Endothelial cell of umbilical vein (primary cell): ENCODE data around the gene MMS22L. TPM values are rescaled to one million over a fixed set of nuclear protein-coding genes. Genes with fewer than 3 reads are reported as not detected.

Source experiments
- BruUV-seq: library from RNA; stranded (reverse); fragments of 400-500 nt; replicated peaks from 2 replicates; lab custom pipeline; 2021; lab: Mats Ljungman, UMichigan
- CTCF ChIA-PET: fragments of 300-600, 350-600 bp; sonication (Branson Sonifier 250); formaldehyde crosslinking; loops from one replicate; lab custom pipeline; 2021; ENCODE audit warnings: antibody characterized with exemption, inconsistent platforms; lab: Charles Lee
- POLR2A ChIA-PET: fragments of 300-600, 350-600 bp; sonication (Branson Sonifier 250); formaldehyde crosslinking; loops from one replicate; lab custom pipeline; 2021; ENCODE audit warnings: antibody characterized with exemption, inconsistent platforms; lab: Charles Lee
- DNase-seq: peaks from one replicate; pipeline ENCODE4 v3.0.0-alpha.2; 2011; ENCODE audit warnings: low read depth, low spot score
- FAIRE-seq: peaks from 2 replicates; lab custom pipeline; 2011; peaks lifted over from hg19 to GRCh38; lab: Jason Lieb, UNC
- H2AFZ ChIP-seq: 2 replicates; pipeline ENCODE4 v1.6.0; 2012; ENCODE audit warnings: low read depth, low read length, control low read depth, inconsistent platforms
- H3K27ac ChIP-seq: 2 replicates; pipeline ENCODE4 v1.5.1; 2011; ENCODE audit warnings: low read depth, mild to moderate bottlenecking, control low read depth, low read length, moderate library complexity; ENCODE audit not compliant: insufficient read depth
- H3K27me3 ChIP-seq, 2 experiments: 2 replicates each; pipeline versions ENCODE4 v1.6.0 to v1.6.1; 2011; ENCODE audit warnings: low read length in 2 of 2, mixed read lengths in 1 of 2; ENCODE audit not compliant: control insufficient read depth in 2 of 2, insufficient read depth in 2 of 2
- H3K36me3 ChIP-seq, 2 experiments: 2 replicates in 1 of 2; 3 replicates in 1 of 2; pipeline ENCODE4 v1.5.1; 2011; ENCODE audit warnings: low read length in 2 of 2, mild to moderate bottlenecking in 1 of 2, moderate library complexity in 1 of 2; ENCODE audit not compliant: control insufficient read depth in 2 of 2, insufficient read depth in 2 of 2; ENCODE audit errors: extremely low read depth in 1 of 2
- H3K4me1 ChIP-seq: 3 replicates; pipeline ENCODE4 v1.5.1; 2011; ENCODE audit warnings: mild to moderate bottlenecking, low read length; ENCODE audit not compliant: control insufficient read depth, insufficient read depth; ENCODE audit errors: extremely low read depth
- H3K4me2 ChIP-seq: 2 replicates; pipeline ENCODE4 v1.6.1; 2011; ENCODE audit warnings: low read length, control low read depth, mixed read lengths; ENCODE audit not compliant: insufficient read depth
- H3K4me3 ChIP-seq, 3 experiments: fragments of 200-600 bp in 1 of 3; sonication (generic), shearing (Covaris generic) in 1 of 3; replicated peaks in 1 of 3; 2 replicates each; pipeline ENCODE4 v1.5.1; 2011 to 2016; ENCODE audit warnings: control low read depth in 3 of 3, low read length in 3 of 3, mild to moderate bottlenecking in 2 of 3, inconsistent platforms in 1 of 3, low read depth in 1 of 3, moderate library complexity in 1 of 3; ENCODE audit not compliant: insufficient read depth in 1 of 3
- H3K79me2 ChIP-seq: 2 replicates; pipeline ENCODE4 v1.6.0; 2012; ENCODE audit warnings: low read length, inconsistent platforms; ENCODE audit not compliant: control insufficient read depth, insufficient read depth
- H3K9ac ChIP-seq: replicated peaks from 2 replicates; pipeline ENCODE3; 2011; ENCODE audit warnings: low read length, control low read depth; ENCODE audit not compliant: insufficient read depth; ENCODE audit errors: extremely low read depth
- H3K9me1 ChIP-seq: replicated peaks from 3 replicates; pipeline ENCODE4 v1.6.0; 2011; ENCODE audit warnings: mild to moderate bottlenecking, low read length; ENCODE audit not compliant: control insufficient read depth, insufficient read depth; ENCODE audit errors: extremely low read depth
- H3K9me3 ChIP-seq: replicated peaks from 2 replicates; pipeline ENCODE4 v1.5.1; 2012; ENCODE audit warnings: low read length, inconsistent platforms; ENCODE audit not compliant: control insufficient read depth, insufficient read depth
- H4K20me1 ChIP-seq: replicated peaks from 2 replicates; pipeline ENCODE3; 2011; ENCODE audit warnings: mild to moderate bottlenecking, low read length; ENCODE audit not compliant: control insufficient read depth, insufficient read depth; ENCODE audit errors: extremely low read depth
- CTCF ChIP-seq, 2 donors: IDR thresholded peaks; 1 replicate in 1 of 2; 2 replicates in 1 of 2; pipeline ENCODE4 v1.5.1; 2011; ENCODE audit warnings: low read length in 2 of 2, mild to moderate bottlenecking in 2 of 2, moderate library complexity in 2 of 2, control low read depth in 1 of 2, inconsistent platforms in 1 of 2, low read depth in 1 of 2; ENCODE audit not compliant: insufficient read depth in 1 of 2; ENCODE audit errors: extremely low read depth in 1 of 2
- EZH2 ChIP-seq: IDR thresholded peaks from 2 replicates; pipeline ENCODE4 v1.6.1; 2012; ENCODE audit warnings: borderline replicate concordance, low read depth, mild to moderate bottlenecking, moderate library complexity, low read length, inconsistent platforms; ENCODE audit not compliant: severe bottlenecking
- FOS ChIP-seq: IDR thresholded peaks from 2 replicates; pipeline ENCODE4 v1.6.1; 2011; ENCODE audit warnings: mild to moderate bottlenecking, low read length, moderate library complexity, borderline replicate concordance; ENCODE audit not compliant: insufficient read depth
- GATA2 ChIP-seq: IDR thresholded peaks from 2 replicates; pipeline ENCODE4 v1.7.0; 2011; ENCODE audit warnings: low read depth, mild to moderate bottlenecking, moderate library complexity, mixed read lengths, low read length; ENCODE audit not compliant: insufficient read length, insufficient read depth
- JUN ChIP-seq: IDR thresholded peaks from 2 replicates; pipeline ENCODE4 v1.6.1; 2011; ENCODE audit warnings: borderline replicate concordance, low read depth; ENCODE audit not compliant: insufficient read length, insufficient read depth
- MAX ChIP-seq: IDR thresholded peaks from 2 replicates; pipeline ENCODE4 v1.6.1; 2011; ENCODE audit not compliant: insufficient read depth, insufficient read length
- MYC ChIP-seq: IDR thresholded peaks from one replicate; pipeline ENCODE4 v1.6.1; 2011; ENCODE audit warnings: mild to moderate bottlenecking, low read depth, low read length
- POLR2A ChIP-seq: IDR thresholded peaks from 2 replicates; pipeline ENCODE4 v1.6.1; 2012; ENCODE audit warnings: low read depth, mild to moderate bottlenecking, control low read depth, low read length
- POLR2AphosphoS5 ChIP-seq: IDR thresholded peaks from 2 replicates; pipeline ENCODE4 v1.6.1; 2012; ENCODE audit warnings: low read depth, mild to moderate bottlenecking, control low read depth, low read length, moderate library complexity; ENCODE audit not compliant: insufficient read depth
- dilution Hi-C: fragments of 300-500 bp; cut with MboI; formaldehyde crosslinking; loops from one replicate; pipeline ENCODE4 v1.15.0; 2019; ENCODE audit warnings: low sequenced_read_pairs; ENCODE audit not compliant: extremely low pct_ligation_motif_present
- intact Hi-C: fragments of 100-400 bp; cut with micrococcal nuclease; formaldehyde crosslinking; loops from one replicate; pipeline ENCODE4 v1.10.0; 2022
- polyA plus RNA-seq, 4 experiments: library from polyadenylated mRNA; depleted of rRNA in 3 of 4; stranded (reverse) in 3 of 4; unstranded in 1 of 4; fragments of >200 nt; gene quantifications; 2 replicates each; pipeline versions ENCODE4 v1.2.1 to v1.2.3, GENCODE V29; 2011 to 2012; ENCODE audit warnings: missing spikeins in 1 of 4
- total RNA-seq: library from RNA; stranded (reverse); gene quantifications from 2 replicates; pipeline ENCODE4 v1.2.3, GENCODE V29; 2021

The MMS22L gene
- total and polyA plus RNA-seq, 2 donors (not counting 3 experiments of a cell fraction or from before 2014, with no cell fraction given) = 5.5 to 19.3 TPM

GRCh38 chr6:97189767-97190166, 93.2 kb downstream of the MMS22L start:
- Histone ChIP-seq H3K4me1 (peaks cover 29% of the 10 kb centered on the region), H3K4me3 (peak overlapping the region in 1 of 3 experiments; percentile 43), H3K27me3 (no peaks in the 10 kb centered on the region), H3K27ac (peak overlapping the region; percentile 89), H3K36me3 (no peaks in the 10 kb centered on the region), H3K9ac (peak overlapping the region; percentile 74), H3K9me3 (no peaks in the 10 kb centered on the region), H3K4me2 (peak overlapping the region; percentile 90), H4K20me1 (no peaks in the 10 kb centered on the region), H3K79me2 (no peaks in the 10 kb centered on the region), H3K9me1 (no peaks in the 10 kb centered on the region), H2AFZ (no peak overlapping the region)
- POLR2A ChIA-PET = interaction anchor here (0.6 to 1.4 kb wide), 3 partner anchors 11 to 93 kb away, joined by 3 to 13 read pairs (median 3); partner anchors contain the start of gene MMS22L
- FAIRE-seq (peak; percentile 67), DNase-seq (peak; percentile 62)
- BruUV-seq = no TSS peak
- dilution Hi-C loops = no loop called here
- CTCF ChIA-PET = interaction anchor here (0.6 to 6.6 kb wide), 23 partner anchors 9 to 1929 kb away, joined by 3 to 99 read pairs (median 4); no protein-coding TSS in a partner anchor
- TF ChIP-seq EZH2 = no peak
- peak; percentile 41 for TF ChIP-seq FOS
- peak; percentile 85 for TF ChIP-seq JUN
- intact Hi-C loops = loop anchor here (1.0 to 5.0 kb wide), 2 partner anchors 51 to 292 kb away; partner anchors contain the start of gene NDUFAF4

GRCh38 chr6:97187951-97188350, 95.1 kb downstream of the MMS22L start:
- CTCF ChIA-PET = interaction anchor here (1.2 to 6.6 kb wide), 2 partner anchors 28 to 251 kb away, joined by 6 to 99 read pairs; no protein-coding TSS in a partner anchor
- TF ChIP-seq POLR2AphosphoS5 (no peak), EZH2 (no peak), CTCF (IDR thresholded peaks at IDR 0.05; ENCODE audit: extremely low read depth in 1 of 2, insufficient read depth in 1 of 2, low read depth in 1 of 2, low read length in 2 of 2) (no peak), MAX (no peak), JUN (no peak), GATA2 (no peak), MYC (no peak), FOS (no peak), POLR2A (no peak)
- POLR2A ChIA-PET = no interaction called here
- no peaks in the 10 kb centered on the region for H3K9me3 ChIP-seq
- FAIRE-seq (no peak), DNase-seq (no peak)
- dilution Hi-C loops (no loop called here), intact Hi-C loops (loop anchor here (2.0 to 5.0 kb wide), 3 partner anchors 119 to 1657 kb away; partner anchors contain the start of gene NDUFAF4)
- no TSS peak for BruUV-seq
- no peaks in the 10 kb centered on the region for H3K36me3 ChIP-seq
- no peaks in the 10 kb centered on the region for H3K9me1 ChIP-seq
- H3K27ac ChIP-seq = no peak overlapping the region
- no peak overlapping the region for H3K4me3 ChIP-seq
- no peaks in the 10 kb centered on the region for H3K27me3 ChIP-seq
- H3K4me2 ChIP-seq = no peak overlapping the region
- H3K79me2 ChIP-seq = no peaks in the 10 kb centered on the region
- H4K20me1 ChIP-seq = no peaks in the 10 kb centered on the region
- H3K9ac ChIP-seq = no peak overlapping the region
- H2AFZ ChIP-seq = no peak overlapping the region
- peaks cover 29% of the 10 kb centered on the region for H3K4me1 ChIP-seq
